Esophagus muscularis mucosa (tissue), 3 donors: ENCODE data around the gene VEGFC.

Experiments used
- POLR2A ChIP-seq: fragments of 450-650 bp; IDR thresholded peaks from one replicate; pipeline ENCODE4 v1.6.1; 2017; ENCODE audit warnings: antibody characterized with exemption, moderate library complexity, mild to moderate bottlenecking, low read depth
- TF ChIP-seq, protein P1 (sequence below), 3 experiments: fragments of 200-600 bp in 2 of 3; fragments of 450-650 bp in 1 of 3; sonication (generic) in 2 of 3; IDR thresholded peaks; one replicate each; pipeline ENCODE4 v1.5.1; 2017 to 2019; ENCODE audit warnings: antibody characterized with exemption in 3 of 3, mild to moderate bottlenecking in 2 of 3, moderate library complexity in 1 of 3

DNA sequence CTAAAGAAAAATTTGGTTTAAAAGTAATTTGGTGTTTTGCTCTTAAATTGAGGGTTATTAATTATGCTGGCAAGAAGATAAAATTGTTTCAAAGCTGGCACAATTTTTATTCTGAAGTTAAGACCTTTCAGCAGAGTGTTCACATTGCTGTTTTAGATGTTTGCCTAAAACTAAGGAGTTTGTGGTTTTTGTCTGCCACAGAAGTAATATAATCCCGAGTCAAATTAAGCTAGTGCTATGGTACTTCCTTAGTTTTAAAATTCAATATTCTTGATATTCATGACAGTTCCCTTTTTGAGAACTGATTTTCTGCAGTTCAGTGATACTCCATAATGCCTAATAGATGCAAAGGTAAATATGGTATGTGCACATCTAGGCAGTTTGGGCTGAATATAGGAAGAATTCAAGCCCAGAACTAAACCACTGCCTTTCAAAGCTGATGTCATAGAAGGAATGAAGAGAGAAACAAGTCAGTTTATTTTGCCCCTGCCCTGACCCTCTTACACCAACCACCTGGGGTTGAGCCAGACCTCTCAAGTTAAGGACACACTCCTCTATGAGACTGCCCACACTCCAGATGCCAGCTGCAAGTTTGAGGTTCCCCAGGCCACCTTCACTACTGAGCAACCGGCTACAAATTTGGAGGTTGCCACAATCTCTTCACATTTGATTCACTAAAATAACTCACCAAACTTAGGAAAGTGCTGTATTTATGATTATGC is 32.1 kb upstream of the VEGFC start:
- TF ChIP-seq, protein P1, sequence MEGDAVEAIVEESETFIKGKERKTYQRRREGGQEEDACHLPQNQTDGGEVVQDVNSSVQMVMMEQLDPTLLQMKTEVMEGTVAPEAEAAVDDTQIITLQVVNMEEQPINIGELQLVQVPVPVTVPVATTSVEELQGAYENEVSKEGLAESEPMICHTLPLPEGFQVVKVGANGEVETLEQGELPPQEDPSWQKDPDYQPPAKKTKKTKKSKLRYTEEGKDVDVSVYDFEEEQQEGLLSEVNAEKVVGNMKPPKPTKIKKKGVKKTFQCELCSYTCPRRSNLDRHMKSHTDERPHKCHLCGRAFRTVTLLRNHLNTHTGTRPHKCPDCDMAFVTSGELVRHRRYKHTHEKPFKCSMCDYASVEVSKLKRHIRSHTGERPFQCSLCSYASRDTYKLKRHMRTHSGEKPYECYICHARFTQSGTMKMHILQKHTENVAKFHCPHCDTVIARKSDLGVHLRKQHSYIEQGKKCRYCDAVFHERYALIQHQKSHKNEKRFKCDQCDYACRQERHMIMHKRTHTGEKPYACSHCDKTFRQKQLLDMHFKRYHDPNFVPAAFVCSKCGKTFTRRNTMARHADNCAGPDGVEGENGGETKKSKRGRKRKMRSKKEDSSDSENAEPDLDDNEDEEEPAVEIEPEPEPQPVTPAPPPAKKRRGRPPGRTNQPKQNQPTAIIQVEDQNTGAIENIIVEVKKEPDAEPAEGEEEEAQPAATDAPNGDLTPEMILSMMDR (IDR thresholded peaks at IDR 0.05): no peak
- TF ChIP-seq POLR2A: no peak
